Astrocyte of the spinal cord (primary cell): Measurements from ENCODE around the gene GALR1.
A peak's percentile ranks its signal among the peaks of the same experiment; 100 is the strongest.

Experiments used
- DNase-seq: peaks from one replicate; pipeline ENCODE4 v3.0.0; 2011; ENCODE audit warnings: low read depth, low spot score
- H3K4me3 ChIP-seq: 2 replicates; pipeline ENCODE4 v1.5.1; 2011; ENCODE audit warnings: low read depth, mild to moderate bottlenecking, low read length, moderate library complexity
- CTCF ChIP-seq: IDR thresholded peaks from 2 replicates; pipeline ENCODE4 v1.5.1; 2012; ENCODE audit warnings: low read depth, mild to moderate bottlenecking, low read length, inconsistent platforms
- in situ Hi-C: cut with HindIII; loops from 2 replicates; pipeline ENCODE4 v1.10.0; 2017; ENCODE audit warnings: low sequenced_read_pairs

The GALR1 gene

GRCh38 chr18:77248873-77249568 is 627 bp upstream of the GALR1 start:
- in situ Hi-C loops, result no loop called here
- DNase-seq, result no peak
- H3K4me3 ChIP-seq, result peak overlapping the region; percentile 14
- no peak for TF ChIP-seq CTCF

- in situ Hi-C loops, result no loop called here
Observed at GRCh38 chr18:77250501-77250925, 865 bp downstream of the GALR1 start.

GRCh38 chr18:77250926-77251729 is 1.5 kb downstream of the GALR1 start:
- no peak overlapping the region for H3K4me3 ChIP-seq
- no peak for DNase-seq
- in situ Hi-C loops, result no loop called here
- no peak for TF ChIP-seq CTCF

More at GRCh38 chr18:77250501-77250925, 865 bp downstream of the GALR1 start:
- TF ChIP-seq CTCF, result no peak
- no peak overlapping the region for H3K4me3 ChIP-seq
- DNase-seq, result no peak

GRCh38 chr18:77251730-77252050 is 2.0 kb downstream of the GALR1 start:
- no peak overlapping the region for H3K4me3 ChIP-seq
- no peak for TF ChIP-seq CTCF

GRCh38 chr18:77254711-77255405 is 5.2 kb downstream of the GALR1 start:
- in situ Hi-C loops, result no loop called here
- no peak for TF ChIP-seq CTCF
- H3K4me3 ChIP-seq, result no peak overlapping the region
- DNase-seq, result no peak

More at GRCh38 chr18:77251730-77252050, 2.0 kb downstream of the GALR1 start:
- in situ Hi-C loops, result no loop called here
- DNase-seq, result no peak

GRCh38 chr18:77255426-77256105 is 5.9 kb downstream of the GALR1 start:
- H3K4me3 ChIP-seq, result no peak overlapping the region
- in situ Hi-C loops, result no loop called here
- no peak for DNase-seq

More at GRCh38 chr18:77255426-77256105, 5.9 kb downstream of the GALR1 start:
- no peak for TF ChIP-seq CTCF
